Measurements from ENCODE around the gene TENT4A. TPM values are rescaled to one million over a fixed set of nuclear protein-coding genes. Genes with fewer than 3 reads are reported as not detected.

Gene TENT4A
- total RNA-seq, 1 experiment from 2014 or later: 29.6 TPM

DNA sequence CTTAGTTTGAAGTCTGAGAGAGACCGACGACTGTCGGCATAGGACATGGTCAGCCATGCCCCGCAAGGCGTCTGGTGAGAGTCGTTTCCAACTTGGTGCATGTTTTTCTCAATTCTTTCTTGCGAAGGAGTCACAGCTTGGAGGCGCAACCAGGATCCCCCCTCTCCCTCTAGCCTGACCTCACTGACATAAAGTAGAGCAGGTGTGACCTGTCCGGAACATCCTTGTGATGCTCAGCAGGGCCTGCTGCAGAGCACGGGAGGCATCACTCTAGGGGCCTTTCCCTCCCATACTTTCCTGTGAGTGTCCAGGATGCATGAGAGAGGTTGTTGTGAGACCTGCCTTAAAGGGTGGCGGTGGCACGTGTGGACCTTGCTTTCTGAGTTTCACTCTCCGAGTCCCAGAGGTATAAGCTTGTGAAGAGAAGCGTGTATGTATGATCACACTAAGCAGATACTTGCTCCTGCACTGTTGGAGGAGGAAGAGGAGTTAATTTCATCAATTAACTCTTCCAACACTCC lies 5.0 kb downstream of the TENT4A start:
- no TSS peak for BruUV-seq (replicated peaks)
- no peak for ATAC-seq
- no peak for DNase-seq (ENCODE audit: low read depth, low spot score)
- H3K4me1 ChIP-seq (ENCODE audit: control insufficient read depth, insufficient read depth, low read length): peaks cover 48% of the 10 kb centered on the region
- no peak overlapping the region for H3K4me3 ChIP-seq (ENCODE audit: low read depth in 2 of 2, low read length in 2 of 2)
- TF ChIP-seq, protein P1, sequence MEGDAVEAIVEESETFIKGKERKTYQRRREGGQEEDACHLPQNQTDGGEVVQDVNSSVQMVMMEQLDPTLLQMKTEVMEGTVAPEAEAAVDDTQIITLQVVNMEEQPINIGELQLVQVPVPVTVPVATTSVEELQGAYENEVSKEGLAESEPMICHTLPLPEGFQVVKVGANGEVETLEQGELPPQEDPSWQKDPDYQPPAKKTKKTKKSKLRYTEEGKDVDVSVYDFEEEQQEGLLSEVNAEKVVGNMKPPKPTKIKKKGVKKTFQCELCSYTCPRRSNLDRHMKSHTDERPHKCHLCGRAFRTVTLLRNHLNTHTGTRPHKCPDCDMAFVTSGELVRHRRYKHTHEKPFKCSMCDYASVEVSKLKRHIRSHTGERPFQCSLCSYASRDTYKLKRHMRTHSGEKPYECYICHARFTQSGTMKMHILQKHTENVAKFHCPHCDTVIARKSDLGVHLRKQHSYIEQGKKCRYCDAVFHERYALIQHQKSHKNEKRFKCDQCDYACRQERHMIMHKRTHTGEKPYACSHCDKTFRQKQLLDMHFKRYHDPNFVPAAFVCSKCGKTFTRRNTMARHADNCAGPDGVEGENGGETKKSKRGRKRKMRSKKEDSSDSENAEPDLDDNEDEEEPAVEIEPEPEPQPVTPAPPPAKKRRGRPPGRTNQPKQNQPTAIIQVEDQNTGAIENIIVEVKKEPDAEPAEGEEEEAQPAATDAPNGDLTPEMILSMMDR (IDR thresholded peaks at IDR 0.05): no peak
- no peak for TF ChIP-seq SIN3A (IDR thresholded peaks at IDR 0.05; ENCODE audit: borderline replicate concordance, insufficient read depth, low read depth, low read length)
- TF ChIP-seq TCF7L2 (IDR thresholded peaks at IDR 0.05; ENCODE audit: low read depth, low read length): no peak
- no peak for TF ChIP-seq POLR2AphosphoS5 (IDR thresholded peaks at IDR 0.05; ENCODE audit: low read depth, low read length)
- TF ChIP-seq, protein P2, sequence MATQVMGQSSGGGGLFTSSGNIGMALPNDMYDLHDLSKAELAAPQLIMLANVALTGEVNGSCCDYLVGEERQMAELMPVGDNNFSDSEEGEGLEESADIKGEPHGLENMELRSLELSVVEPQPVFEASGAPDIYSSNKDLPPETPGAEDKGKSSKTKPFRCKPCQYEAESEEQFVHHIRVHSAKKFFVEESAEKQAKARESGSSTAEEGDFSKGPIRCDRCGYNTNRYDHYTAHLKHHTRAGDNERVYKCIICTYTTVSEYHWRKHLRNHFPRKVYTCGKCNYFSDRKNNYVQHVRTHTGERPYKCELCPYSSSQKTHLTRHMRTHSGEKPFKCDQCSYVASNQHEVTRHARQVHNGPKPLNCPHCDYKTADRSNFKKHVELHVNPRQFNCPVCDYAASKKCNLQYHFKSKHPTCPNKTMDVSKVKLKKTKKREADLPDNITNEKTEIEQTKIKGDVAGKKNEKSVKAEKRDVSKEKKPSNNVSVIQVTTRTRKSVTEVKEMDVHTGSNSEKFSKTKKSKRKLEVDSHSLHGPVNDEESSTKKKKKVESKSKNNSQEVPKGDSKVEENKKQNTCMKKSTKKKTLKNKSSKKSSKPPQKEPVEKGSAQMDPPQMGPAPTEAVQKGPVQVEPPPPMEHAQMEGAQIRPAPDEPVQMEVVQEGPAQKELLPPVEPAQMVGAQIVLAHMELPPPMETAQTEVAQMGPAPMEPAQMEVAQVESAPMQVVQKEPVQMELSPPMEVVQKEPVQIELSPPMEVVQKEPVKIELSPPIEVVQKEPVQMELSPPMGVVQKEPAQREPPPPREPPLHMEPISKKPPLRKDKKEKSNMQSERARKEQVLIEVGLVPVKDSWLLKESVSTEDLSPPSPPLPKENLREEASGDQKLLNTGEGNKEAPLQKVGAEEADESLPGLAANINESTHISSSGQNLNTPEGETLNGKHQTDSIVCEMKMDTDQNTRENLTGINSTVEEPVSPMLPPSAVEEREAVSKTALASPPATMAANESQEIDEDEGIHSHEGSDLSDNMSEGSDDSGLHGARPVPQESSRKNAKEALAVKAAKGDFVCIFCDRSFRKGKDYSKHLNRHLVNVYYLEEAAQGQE (IDR thresholded peaks at IDR 0.05; ENCODE audit: insufficient read depth in 1 of 2, low read depth in 2 of 2, low read length in 1 of 2): no peak
- H3K27ac ChIP-seq (ENCODE audit: low read length): no peak overlapping the region
- H3K9me3 ChIP-seq (ENCODE audit: control insufficient read depth, insufficient read depth, low read depth, low read length): no peaks in the 10 kb centered on the region
- no peaks in the 10 kb centered on the region for H3K27me3 ChIP-seq (ENCODE audit: control insufficient read depth, insufficient read depth, low read length)
- ChIA-PET CTCF (interaction anchor here (0.6 kb wide), 1 partner anchor 8 kb away, joined by 3 read pairs; no protein-coding TSS in a partner anchor), POLR2A (no interaction called here)
- H3K36me3 ChIP-seq (ENCODE audit: control insufficient read depth, insufficient read depth, low read length): no peaks in the 10 kb centered on the region; the same call in 1 of the 2 replicates
- in situ Hi-C loops (cut with HindIII; ENCODE audit: low pct_unique_long_range_greater_than_20kb, low sequenced_read_pairs): no loop called here
- intact Hi-C loops (cut with micrococcal nuclease; ENCODE audit: unreplicated experiment): loop anchor here (10.0 kb wide), 1 partner anchor 83 kb away; the partner anchor contains the start of genes NSUN2 and SRD5A1

DNA sequence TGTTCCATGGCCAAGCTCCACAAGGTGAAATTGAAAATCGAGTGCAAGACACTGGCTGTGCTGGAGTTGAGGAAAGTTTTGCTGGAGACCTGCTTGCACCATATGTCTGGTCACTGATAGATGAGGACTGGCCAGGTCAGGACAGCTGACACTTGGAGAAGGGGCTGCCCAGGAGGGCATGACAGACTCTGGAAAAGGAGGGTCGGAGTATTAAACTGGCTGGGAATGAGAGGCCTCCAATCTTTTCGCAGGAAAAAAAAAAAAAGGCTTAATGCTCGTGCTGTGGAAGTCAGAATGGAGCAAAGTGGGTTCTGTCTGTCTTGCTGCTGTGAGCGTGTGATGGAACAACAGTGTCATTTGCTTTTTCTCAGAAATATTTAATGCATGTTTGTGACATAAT lies 5.5 kb downstream of the TENT4A start:
- H3K36me3 ChIP-seq (ENCODE audit: control insufficient read depth, insufficient read depth, low read length): no peaks in the 10 kb centered on the region; the same call in 1 of the 2 replicates
- H3K4me1 ChIP-seq (ENCODE audit: control insufficient read depth, insufficient read depth, low read length): peaks cover 49% of the 10 kb centered on the region
- ATAC-seq (no peak), DNase-seq (ENCODE audit: low read depth, low spot score) (no peak)
- no peak for TF ChIP-seq SIN3A (IDR thresholded peaks at IDR 0.05; ENCODE audit: borderline replicate concordance, insufficient read depth, low read depth, low read length)
- TF ChIP-seq POLR2AphosphoS5 (IDR thresholded peaks at IDR 0.05; ENCODE audit: low read depth, low read length): no peak
- TF ChIP-seq, protein P2 (IDR thresholded peaks at IDR 0.05; ENCODE audit: insufficient read depth in 1 of 2, low read depth in 2 of 2, low read length in 1 of 2): no peak
- no peak for TF ChIP-seq TCF7L2 (IDR thresholded peaks at IDR 0.05; ENCODE audit: low read depth, low read length)
- intact Hi-C loops (cut with micrococcal nuclease; ENCODE audit: unreplicated experiment): loop anchor here (10.0 kb wide), 1 partner anchor 84 kb away; the partner anchor contains the start of genes NSUN2 and SRD5A1
- no peak overlapping the region for H3K27ac ChIP-seq (ENCODE audit: low read length)
- ChIA-PET POLR2A (no interaction called here), CTCF (interaction anchor here (0.6 kb wide), 1 partner anchor 8 kb away, joined by 3 read pairs; no protein-coding TSS in a partner anchor)
- in situ Hi-C loops (cut with HindIII; ENCODE audit: low pct_unique_long_range_greater_than_20kb, low sequenced_read_pairs): no loop called here
- no peaks in the 10 kb centered on the region for H3K27me3 ChIP-seq (ENCODE audit: control insufficient read depth, insufficient read depth, low read length)
- no peaks in the 10 kb centered on the region for H3K9me3 ChIP-seq (ENCODE audit: control insufficient read depth, insufficient read depth, low read depth, low read length)
- BruUV-seq (replicated peaks): no TSS peak
- H3K4me3 ChIP-seq (ENCODE audit: low read depth in 2 of 2, low read length in 2 of 2): no peak overlapping the region
